ENCODE measurements around the gene FAM90A1. TPM values are rescaled to one million over a fixed set of nuclear protein-coding genes. Genes with fewer than 3 reads are reported as not detected.
"Not testable (repeated sequence)": the region's sequence is repeated elsewhere in the genome, so short reads cannot be mapped to it uniquely, and the experiment has no call there.

FAM90A1 gene
- total and polyA plus RNA-seq, 12 donors, result 0.03 to 0.44 (median 0.16) TPM; not detected in 5

- DNase-seq, result not testable (repeated sequence)
- intact Hi-C loops (cut with DNase I), result loop anchor here in 6 of 10 donors (2.0 to 10.0 kb wide), 4 partner anchors 119 to 129 kb away; no protein-coding TSS in a partner anchor
Observed at GRCh38 chr12:8233300-8233855, 6.0 kb upstream of the FAM90A1 start.

GRCh38 chr12:8231666-8232608 is 4.5 kb upstream of the FAM90A1 start:
- TF ChIP-seq CTCF (IDR thresholded peaks at IDR 0.05), result peak; percentile 39 to 86 (median 78)
- not testable (repeated sequence) for H3K4me3 ChIP-seq, H3K27me3 ChIP-seq, H3K36me3 ChIP-seq, H3K9me3 ChIP-seq, H3K27ac ChIP-seq, ATAC-seq
- DNase-seq, result peak; percentile 36 to 53
- peaks cover 0 to 11% (median 0%) of the 10 kb centered on the region in 9 donors for H3K4me1 ChIP-seq
- WGBS, 2 donors, result 38 to 43% methylated on average over 22 of the region's 22 CpGs
- intact Hi-C loops (cut with DNase I), result loop anchor here in 6 of 10 donors (2.0 to 10.0 kb wide), 4 partner anchors 117 to 127 kb away; no protein-coding TSS in a partner anchor

More at GRCh38 chr12:8233300-8233855, 6.0 kb upstream of the FAM90A1 start:
- not testable (repeated sequence) for H3K4me3 ChIP-seq, H3K27ac ChIP-seq, H3K27me3 ChIP-seq, ATAC-seq, H3K36me3 ChIP-seq, H3K4me1 ChIP-seq, H3K9me3 ChIP-seq
- 87 to 89% methylated on average over 14 of the region's 14 CpGs for WGBS, 2 donors

- intact Hi-C loops (cut with DNase I), result loop anchor here in 5 of 10 donors (5.0 to 10.0 kb wide), 3 partner anchors 116 to 126 kb away; no protein-coding TSS in a partner anchor
- not testable (repeated sequence) for DNase-seq, ATAC-seq, H3K4me3 ChIP-seq, H3K27me3 ChIP-seq, H3K9me3 ChIP-seq, H3K27ac ChIP-seq, H3K36me3 ChIP-seq
- peaks cover 0 to 12% (median 0%) of the 10 kb centered on the region in 9 donors for H3K4me1 ChIP-seq
- 27 to 73% methylated on average over 1 to 2 of the region's 5 CpGs for WGBS, 2 donors
Observed at GRCh38 chr12:8231049-8231448, 3.6 kb upstream of the FAM90A1 start.

GRCh38 chr12:8229486-8229885 is 2.1 kb upstream of the FAM90A1 start:
- H3K27me3 ChIP-seq, H3K9me3 ChIP-seq, ATAC-seq, H3K27ac ChIP-seq, H3K4me3 ChIP-seq, DNase-seq, H3K36me3 ChIP-seq: not testable (repeated sequence)
- intact Hi-C loops (cut with DNase I), result loop anchor here in 1 of 10 donors (10.0 kb wide), 1 partner anchor 115 kb away; no protein-coding TSS in a partner anchor
- WGBS, 2 donors, result 48 to 49% methylated on average over 7 of the region's 7 CpGs
- H3K4me1 ChIP-seq, result peaks cover 0 to 12% (median 0%) of the 10 kb centered on the region in 9 donors

- WGBS, 2 donors, result 95 to 98% methylated on average over 11 of the region's 11 CpGs
- intact Hi-C loops (cut with DNase I), result loop anchor here in 1 of 10 donors (10.0 kb wide), 1 partner anchor 114 kb away; no protein-coding TSS in a partner anchor
Observed at GRCh38 chr12:8228607-8229006, 1.2 kb upstream of the FAM90A1 start.

GRCh38 chr12:8227732-8228077 is 287 bp upstream of the FAM90A1 start:
- not testable (repeated sequence) for ATAC-seq, H3K36me3 ChIP-seq, H3K27me3 ChIP-seq, H3K27ac ChIP-seq, H3K9me3 ChIP-seq, DNase-seq
- peak overlapping the region in 8 of 10 donors; percentile 5 to 56 (median 36) for H3K4me3 ChIP-seq
- intact Hi-C loops (cut with DNase I), result loop anchor here in 1 of 10 donors (10.0 kb wide), 1 partner anchor 113 kb away; no protein-coding TSS in a partner anchor
- peaks cover 0 to 12% (median 0%) of the 10 kb centered on the region in 9 donors for H3K4me1 ChIP-seq
- 32 to 47% methylated on average over 7 of the region's 7 CpGs for WGBS, 2 donors

More at GRCh38 chr12:8228607-8229006, 1.2 kb upstream of the FAM90A1 start:
- DNase-seq, H3K27ac ChIP-seq, H3K36me3 ChIP-seq, H3K27me3 ChIP-seq, H3K4me3 ChIP-seq, H3K9me3 ChIP-seq, ATAC-seq: not testable (repeated sequence)
- peaks cover 0 to 12% (median 0%) of the 10 kb centered on the region in 9 donors for H3K4me1 ChIP-seq

All from heart right ventricle (tissue), 16 donors.